Endothelial cell (in vitro differentiated cells): ENCODE results near the gene ATXN3L. TPM values are rescaled to one million over a fixed set of nuclear protein-coding genes. Genes with fewer than 3 reads are reported as not detected.

Source experiments
- DNase-seq: peaks from one replicate; pipeline ENCODE4 v3.0.0; 2021; ENCODE audit warnings: low spot score
- H3K27ac Mint-ChIP-seq: one replicate; pipeline ENCODE4 v1.8.0; 2021; ENCODE audit warnings: mixed read lengths, inconsistent platforms; ENCODE audit not compliant: unreplicated experiment
- H3K27me3 Mint-ChIP-seq: one replicate; pipeline ENCODE4 v1.8.0; 2021; ENCODE audit warnings: mild to moderate bottlenecking, moderate library complexity, mixed read lengths, inconsistent platforms; ENCODE audit not compliant: unreplicated experiment
- H3K36me3 Mint-ChIP-seq: one replicate; pipeline ENCODE4 v1.8.0; 2021; ENCODE audit warnings: mild to moderate bottlenecking, low read depth, mixed read lengths, inconsistent platforms; ENCODE audit not compliant: unreplicated experiment
- H3K4me1 Mint-ChIP-seq: one replicate; pipeline ENCODE4 v1.8.0; 2021; ENCODE audit warnings: mild to moderate bottlenecking, mixed read lengths, inconsistent platforms; ENCODE audit not compliant: unreplicated experiment
- H3K4me3 Mint-ChIP-seq: one replicate; pipeline ENCODE4 v1.8.0; 2021; ENCODE audit warnings: mild to moderate bottlenecking, mixed read lengths, inconsistent platforms; ENCODE audit not compliant: unreplicated experiment
- H3K9me3 Mint-ChIP-seq: one replicate; pipeline ENCODE4 v1.8.0; 2021; ENCODE audit warnings: mixed read lengths, inconsistent platforms; ENCODE audit not compliant: unreplicated experiment
- CTCF ChIP-seq: fragments of 200-600 bp; sonication (generic); IDR thresholded peaks from one replicate; pipeline ENCODE4 v1.5.0; 2021; ENCODE audit warnings: antibody characterized with exemption; ENCODE audit not compliant: unreplicated experiment
- total RNA-seq: library from RNA; stranded (reverse); fragmentation: NEBNext Ultra II Directional; extraction: Animal tissue kit (Norgen Biotek cat#: 25700); gene quantifications from one replicate; pipeline ENCODE4 v1.2.1, GENCODE V29; 2021; ENCODE audit not compliant: unreplicated experiment

Gene ATXN3L
- total RNA-seq, 1 donor from 2014 or later, result not detected

GRCh38 chrX:13275031-13275430, 44.8 kb downstream of the ATXN3L start:
- Mint-ChIP-seq H3K27me3 (no peaks in the 10 kb centered on the region), H3K27ac (no peak overlapping the region), H3K36me3 (no peaks in the 10 kb centered on the region), H3K4me3 (no peak overlapping the region), H3K9me3 (no peaks in the 10 kb centered on the region), H3K4me1 (no peaks in the 10 kb centered on the region)
- no peak for TF ChIP-seq CTCF
- no peak for DNase-seq

- Mint-ChIP-seq H3K4me1 (no peaks in the 10 kb centered on the region), H3K9me3 (no peaks in the 10 kb centered on the region), H3K36me3 (no peaks in the 10 kb centered on the region), H3K27ac (no peak overlapping the region), H3K4me3 (no peak overlapping the region), H3K27me3 (no peaks in the 10 kb centered on the region)
- no peak for TF ChIP-seq CTCF
- DNase-seq, result no peak
Measured at GRCh38 chrX:13272426-13272825, 47.4 kb downstream of the ATXN3L start.

GRCh38 chrX:13271511-13271910, 48.3 kb downstream of the ATXN3L start:
- Mint-ChIP-seq H3K27me3 (no peaks in the 10 kb centered on the region), H3K4me3 (no peak overlapping the region), H3K36me3 (no peaks in the 10 kb centered on the region), H3K27ac (no peak overlapping the region), H3K9me3 (no peaks in the 10 kb centered on the region), H3K4me1 (no peaks in the 10 kb centered on the region)
- DNase-seq, result no peak
- TF ChIP-seq CTCF, result no peak

GRCh38 chrX:13270360-13270759, 49.5 kb downstream of the ATXN3L start:
- no peaks in the 10 kb centered on the region for H3K36me3 Mint-ChIP-seq
- no peaks in the 10 kb centered on the region for H3K4me1 Mint-ChIP-seq
- DNase-seq, result no peak
- H3K4me3 Mint-ChIP-seq, result no peak overlapping the region
- no peaks in the 10 kb centered on the region for H3K27me3 Mint-ChIP-seq
- TF ChIP-seq CTCF, result no peak
- no peak overlapping the region for H3K27ac Mint-ChIP-seq
- no peaks in the 10 kb centered on the region for H3K9me3 Mint-ChIP-seq

- no peaks in the 10 kb centered on the region for H3K36me3 Mint-ChIP-seq
- no peak overlapping the region for H3K27ac Mint-ChIP-seq
- DNase-seq, result no peak
- no peak overlapping the region for H3K4me3 Mint-ChIP-seq
- H3K9me3 Mint-ChIP-seq, result no peaks in the 10 kb centered on the region
- H3K4me1 Mint-ChIP-seq, result no peaks in the 10 kb centered on the region
- TF ChIP-seq CTCF, result no peak
- H3K27me3 Mint-ChIP-seq, result peaks cover 2% of the 10 kb centered on the region
Measured at GRCh38 chrX:13268874-13269273, 51.0 kb downstream of the ATXN3L start.

Other genes with a start within 250 kb of the ATXN3L start
- not detected for gene EGFL6, start 249.5 kb upstream of the ATXN3L start, total RNA-seq